Stimulated activated CD4-positive, alpha-beta T cell treated with anti-CD3 and anti-CD28 coated beads, Interleukin-2, amount 100 ng/mL, for 48 hours (primary cell): ENCODE data around the gene SLC38A3.

Source experiments
- DNase-seq, 2 donors: peaks; one replicate each; pipeline ENCODE4 v3.0.0-alpha.2; 2020

The SLC38A3 gene

DNA sequence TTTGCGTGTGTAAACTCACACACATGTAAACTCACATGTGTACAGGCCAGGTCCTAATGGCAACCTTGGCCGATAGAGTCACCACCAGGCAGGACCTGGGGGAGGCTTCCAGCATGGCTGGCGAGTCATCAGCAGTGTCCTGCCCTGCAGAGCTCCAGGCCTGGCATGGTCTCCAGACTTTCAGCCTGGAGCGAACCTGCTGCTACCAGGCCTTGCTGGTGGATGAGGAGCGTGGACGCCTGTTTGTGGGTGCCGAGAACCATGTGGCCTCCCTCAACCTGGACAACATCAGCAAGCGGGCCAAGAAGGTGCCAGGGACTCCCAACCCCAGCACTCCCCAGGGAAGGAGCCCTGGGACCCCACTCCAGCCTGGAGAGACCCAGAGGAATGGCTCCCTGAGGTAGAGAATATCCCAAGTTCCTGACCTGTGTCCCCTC is 64.9 kb downstream of the SLC38A3 start:
- no peak for DNase-seq

DNA sequence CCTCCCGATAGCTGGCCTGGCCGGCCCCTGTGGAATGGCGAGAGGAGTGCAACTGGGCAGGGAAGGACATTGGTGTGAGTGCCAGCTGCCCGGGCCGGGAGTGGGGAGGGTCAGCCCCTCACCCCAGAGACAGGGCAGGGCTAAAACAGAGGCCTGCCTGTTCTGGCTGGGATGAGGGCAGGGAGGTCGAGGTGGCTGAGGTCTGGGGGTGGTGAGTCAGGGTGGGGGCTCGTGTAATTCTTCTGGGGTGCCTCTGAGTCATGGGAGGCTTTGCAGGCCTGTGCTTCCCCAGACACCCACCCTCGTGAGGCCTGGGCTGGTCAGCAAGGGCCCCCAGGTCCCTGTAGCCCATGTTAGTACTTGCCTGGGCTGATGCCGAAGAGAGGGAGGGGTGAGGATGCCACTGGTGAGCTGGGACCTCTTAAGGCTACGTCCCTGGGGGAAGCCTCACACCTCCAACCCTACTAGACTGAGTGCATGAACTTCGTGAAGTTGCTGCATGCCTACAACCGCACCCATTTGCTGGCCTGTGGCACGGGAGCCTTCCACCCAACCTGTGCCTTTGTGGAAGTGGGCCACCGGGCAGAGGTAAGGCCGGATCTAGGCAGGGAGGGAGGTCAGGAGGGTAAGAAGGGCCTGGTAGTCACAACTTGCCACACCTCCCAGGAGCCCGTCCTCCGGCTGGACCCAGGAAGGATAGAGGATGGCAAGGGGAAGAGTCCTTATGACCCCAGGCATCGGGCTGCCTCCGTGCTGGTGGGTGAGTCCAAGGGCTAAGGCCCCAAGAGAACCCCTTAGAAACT is 65.6 kb downstream of the SLC38A3 start:
- no peak for DNase-seq
